Caco-2 (cell line): Measurements from ENCODE around the gene PIRT. TPM values are rescaled to one million over a fixed set of nuclear protein-coding genes. Genes with fewer than 3 reads are reported as not detected.
A peak's percentile ranks its signal among the peaks of the same experiment; 100 is the strongest.

Experiments
- BruUV-seq: library from RNA; stranded (reverse); fragments of 400-500 nt; replicated peaks from 2 replicates; lab custom pipeline; 2021; lab: Mats Ljungman, UMichigan
- CTCF ChIA-PET: fragments of 300-600 bp; sonication (Branson Sonifier 250); formaldehyde crosslinking; loops from one replicate; lab custom pipeline; 2022; ENCODE audit warnings: antibody characterized with exemption; lab: Charles Lee
- POLR2A ChIA-PET: fragments of 300-600 bp; sonication (Branson Sonifier 250); formaldehyde crosslinking; loops from one replicate; lab custom pipeline; 2022; ENCODE audit warnings: antibody characterized with exemption; lab: Charles Lee
- DNase-seq, 2 experiments: peaks; one replicate each; pipeline versions ENCODE4 v3.0.0 to v3.0.0-alpha.2; 2020 to 2022
- H3K27me3 ChIP-seq: replicated peaks from 2 replicates; pipeline ENCODE4 v1.6.0; 2011; ENCODE audit warnings: low read length; ENCODE audit not compliant: control insufficient read depth, insufficient read depth
- H3K36me3 ChIP-seq: 2 replicates; pipeline ENCODE4 v1.5.1; 2011; ENCODE audit warnings: low read length; ENCODE audit not compliant: control insufficient read depth, insufficient read depth
- H3K4me1 ChIP-seq: fragments of 250-450 bp; sonication (Bioruptor Pico); 2 replicates; pipeline ENCODE4 v1.5.1; 2020; ENCODE audit warnings: mild to moderate bottlenecking
- H3K4me3 ChIP-seq: 2 replicates; pipeline ENCODE4 v1.5.1; 2011; ENCODE audit warnings: low read depth, mild to moderate bottlenecking, control low read depth, low read length
- H3K9me3 ChIP-seq: fragments of 250-450 bp; sonication (Bioruptor Pico); 2 replicates; pipeline ENCODE4 v1.5.1; 2020; ENCODE audit warnings: mild to moderate bottlenecking, moderate library complexity
- H3K27ac Mint-ChIP-seq: one replicate; pipeline ENCODE4 v1.8.0; 2022; ENCODE audit warnings: mixed read lengths; ENCODE audit not compliant: unreplicated experiment
- H3K27me3 Mint-ChIP-seq: one replicate; pipeline ENCODE4 v1.8.0; 2022; ENCODE audit warnings: mixed read lengths; ENCODE audit not compliant: insufficient read depth, unreplicated experiment
- H3K36me3 Mint-ChIP-seq: one replicate; pipeline ENCODE4 v1.8.0; 2022; ENCODE audit warnings: mild to moderate bottlenecking, mixed read lengths; ENCODE audit not compliant: insufficient read depth, unreplicated experiment
- H3K4me1 Mint-ChIP-seq: one replicate; pipeline ENCODE4 v1.8.0; 2022; ENCODE audit warnings: low read depth, mixed read lengths; ENCODE audit not compliant: unreplicated experiment
- H3K4me3 Mint-ChIP-seq: one replicate; pipeline ENCODE4 v1.8.0; 2022; ENCODE audit warnings: mild to moderate bottlenecking, moderate library complexity, mixed read lengths; ENCODE audit not compliant: unreplicated experiment
- H3K9me3 Mint-ChIP-seq: one replicate; pipeline ENCODE4 v1.8.0; 2022; ENCODE audit warnings: mixed read lengths; ENCODE audit not compliant: unreplicated experiment
- CTCF ChIP-seq, 2 experiments: fragments of 200-600 bp in 1 of 2; IDR thresholded peaks; 1 replicate in 1 of 2; 2 replicates in 1 of 2; pipeline versions ENCODE4 v1.5.1 to v1.8.0; 2011 to 2022; ENCODE audit warnings: antibody characterized with exemption in 1 of 2, control low read depth in 1 of 2, inconsistent platforms in 1 of 2, low read depth in 1 of 2, low read length in 1 of 2, mild to moderate bottlenecking in 1 of 2, moderate library complexity in 1 of 2; ENCODE audit not compliant: insufficient read depth in 1 of 2, severe bottlenecking in 1 of 2, unreplicated experiment in 1 of 2
- intact Hi-C: fragments of 100-400 bp; cut with micrococcal nuclease; formaldehyde crosslinking; loops from one replicate; pipeline ENCODE4 v1.10.0; 2022; ENCODE audit not compliant: unreplicated experiment
- total RNA-seq: library from RNA; stranded (reverse); gene quantifications from 2 replicates; pipeline ENCODE4 v1.2.3, GENCODE V29; 2022

The PIRT gene
- total RNA-seq, 1 experiment from 2014 or later: not detected

- Histone ChIP-seq H3K4me3 (no peak overlapping the region), H3K36me3 (no peaks in the 10 kb centered on the region), H3K27me3 (no peaks in the 10 kb centered on the region), H3K4me1 (peaks cover 5% of the 10 kb centered on the region), H3K9me3 (no peaks in the 10 kb centered on the region)
- no peaks in the 10 kb centered on the region for H3K36me3 Mint-ChIP-seq
- ChIA-PET POLR2A (no interaction called here), CTCF (interaction anchor here (0.6 kb wide), 1 partner anchor 148 kb away, joined by 3 read pairs; no protein-coding TSS in a partner anchor)
- intact Hi-C loops: no loop called here
- BruUV-seq: no TSS peak
- no peak overlapping the region for H3K4me3 Mint-ChIP-seq
- no peak for DNase-seq
- no peak for TF ChIP-seq CTCF (IDR thresholded peaks at IDR 0.05; ENCODE audit: insufficient read depth in 1 of 2, low read depth in 1 of 2, low read length in 1 of 2, severe bottlenecking in 1 of 2, unreplicated experiment in 1 of 2)
- H3K9me3 Mint-ChIP-seq: no peaks in the 10 kb centered on the region
- H3K27me3 Mint-ChIP-seq: no peaks in the 10 kb centered on the region
- H3K4me1 Mint-ChIP-seq: peaks cover 7% of the 10 kb centered on the region
- H3K27ac Mint-ChIP-seq: no peak overlapping the region
Measured at GRCh38 chr17:10779609-10780008, 58.3 kb downstream of the PIRT start.

GRCh38 chr17:10777890-10778289 lies 60.0 kb downstream of the PIRT start:
- peak in 1 of 2 experiments; percentile 38 for DNase-seq
- no peak for TF ChIP-seq CTCF (IDR thresholded peaks at IDR 0.05; ENCODE audit: insufficient read depth in 1 of 2, low read depth in 1 of 2, low read length in 1 of 2, severe bottlenecking in 1 of 2, unreplicated experiment in 1 of 2)
- H3K4me1 ChIP-seq: peaks cover 5% of the 10 kb centered on the region
- H3K36me3 ChIP-seq: no peaks in the 10 kb centered on the region
- Mint-ChIP-seq H3K4me1 (peaks cover 7% of the 10 kb centered on the region), H3K27ac (peak overlapping the region; percentile 92), H3K9me3 (no peaks in the 10 kb centered on the region), H3K27me3 (no peaks in the 10 kb centered on the region), H3K4me3 (peak overlapping the region; percentile 27), H3K36me3 (no peaks in the 10 kb centered on the region)
- H3K4me3 ChIP-seq: no peak overlapping the region
- ChIA-PET POLR2A (no interaction called here), CTCF (no interaction called here)
- intact Hi-C loops: no loop called here
- no TSS peak for BruUV-seq
- no peaks in the 10 kb centered on the region for H3K9me3 ChIP-seq
- H3K27me3 ChIP-seq: no peaks in the 10 kb centered on the region

GRCh38 chr17:10777131-10777807 lies 60.6 kb downstream of the PIRT start:
- no peaks in the 10 kb centered on the region for H3K27me3 Mint-ChIP-seq
- TF ChIP-seq CTCF (IDR thresholded peaks at IDR 0.05; ENCODE audit: insufficient read depth in 1 of 2, low read depth in 1 of 2, low read length in 1 of 2, severe bottlenecking in 1 of 2, unreplicated experiment in 1 of 2): no peak
- peaks cover 7% of the 10 kb centered on the region for H3K4me1 Mint-ChIP-seq
- no TSS peak for BruUV-seq
- H3K9me3 ChIP-seq: no peaks in the 10 kb centered on the region
- no peaks in the 10 kb centered on the region for H3K9me3 Mint-ChIP-seq
- POLR2A ChIA-PET: no interaction called here
- H3K4me3 ChIP-seq: no peak overlapping the region
- intact Hi-C loops: no loop called here
- no peaks in the 10 kb centered on the region for H3K36me3 Mint-ChIP-seq
- H3K27ac Mint-ChIP-seq: peak overlapping the region; percentile 92
- DNase-seq: no peak
- no peaks in the 10 kb centered on the region for H3K27me3 ChIP-seq
- H3K36me3 ChIP-seq: no peaks in the 10 kb centered on the region
- H3K4me3 Mint-ChIP-seq: no peak overlapping the region
- CTCF ChIA-PET: no interaction called here
- H3K4me1 ChIP-seq: peaks cover 5% of the 10 kb centered on the region
